Measurements from ENCODE around the gene FAM193A.
"Not testable (repeated sequence)": the region's sequence is repeated elsewhere in the genome, so short reads cannot be mapped to it uniquely, and the experiment has no call there.

The FAM193A gene

DNA sequence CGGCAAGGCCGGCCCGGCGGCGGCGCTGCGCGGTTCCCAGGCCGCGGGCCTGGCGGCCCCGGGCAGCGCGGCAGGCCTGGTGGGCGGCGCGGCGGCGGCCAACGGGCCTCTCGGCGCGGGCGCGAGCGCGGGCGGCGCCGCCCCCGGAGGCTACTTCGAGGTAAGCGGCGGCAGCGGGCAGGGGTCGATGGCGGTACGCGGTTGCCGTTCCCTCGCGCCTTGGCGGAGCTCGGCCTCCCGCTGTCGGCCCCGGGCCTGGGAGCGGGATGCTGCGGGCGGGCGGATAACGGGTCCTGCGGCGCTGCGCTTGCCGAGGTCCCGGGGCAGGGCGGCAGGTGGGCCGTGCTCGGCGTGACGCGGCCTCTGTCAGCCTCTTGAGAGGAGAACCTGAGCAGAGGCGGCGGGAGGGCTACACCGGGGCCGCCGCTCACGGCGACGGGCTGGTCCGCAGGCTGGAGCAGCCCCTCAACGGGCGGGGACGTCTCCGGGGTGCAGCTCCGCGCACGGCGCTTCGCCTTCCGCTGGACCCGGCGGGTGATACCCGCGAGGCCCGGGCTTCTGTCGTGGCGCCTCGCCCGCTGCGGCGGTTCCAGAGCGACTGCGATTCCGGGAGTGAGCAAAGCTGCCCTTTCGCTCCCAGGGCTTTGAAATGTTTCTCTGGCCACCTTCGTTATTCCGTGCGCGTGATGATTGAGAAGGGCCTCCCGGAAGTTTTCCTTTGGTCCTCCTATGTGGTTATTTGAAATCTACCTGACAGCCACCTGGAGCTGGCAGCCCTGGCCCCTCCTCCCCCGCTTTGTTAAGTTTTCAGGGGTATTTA lies 774 bp downstream of the FAM193A start:
- TF ChIP-seq, protein P1, sequence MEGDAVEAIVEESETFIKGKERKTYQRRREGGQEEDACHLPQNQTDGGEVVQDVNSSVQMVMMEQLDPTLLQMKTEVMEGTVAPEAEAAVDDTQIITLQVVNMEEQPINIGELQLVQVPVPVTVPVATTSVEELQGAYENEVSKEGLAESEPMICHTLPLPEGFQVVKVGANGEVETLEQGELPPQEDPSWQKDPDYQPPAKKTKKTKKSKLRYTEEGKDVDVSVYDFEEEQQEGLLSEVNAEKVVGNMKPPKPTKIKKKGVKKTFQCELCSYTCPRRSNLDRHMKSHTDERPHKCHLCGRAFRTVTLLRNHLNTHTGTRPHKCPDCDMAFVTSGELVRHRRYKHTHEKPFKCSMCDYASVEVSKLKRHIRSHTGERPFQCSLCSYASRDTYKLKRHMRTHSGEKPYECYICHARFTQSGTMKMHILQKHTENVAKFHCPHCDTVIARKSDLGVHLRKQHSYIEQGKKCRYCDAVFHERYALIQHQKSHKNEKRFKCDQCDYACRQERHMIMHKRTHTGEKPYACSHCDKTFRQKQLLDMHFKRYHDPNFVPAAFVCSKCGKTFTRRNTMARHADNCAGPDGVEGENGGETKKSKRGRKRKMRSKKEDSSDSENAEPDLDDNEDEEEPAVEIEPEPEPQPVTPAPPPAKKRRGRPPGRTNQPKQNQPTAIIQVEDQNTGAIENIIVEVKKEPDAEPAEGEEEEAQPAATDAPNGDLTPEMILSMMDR (IDR thresholded peaks at IDR 0.05; ENCODE audit: low read length, missing control alignments), result no peak
- peak overlapping the region; percentile 62 for H3K4me3 ChIP-seq (replicated peaks; ENCODE audit: low read depth, low read length)
- DNase-seq (ENCODE audit: low read depth), result peak; percentile 23

DNA sequence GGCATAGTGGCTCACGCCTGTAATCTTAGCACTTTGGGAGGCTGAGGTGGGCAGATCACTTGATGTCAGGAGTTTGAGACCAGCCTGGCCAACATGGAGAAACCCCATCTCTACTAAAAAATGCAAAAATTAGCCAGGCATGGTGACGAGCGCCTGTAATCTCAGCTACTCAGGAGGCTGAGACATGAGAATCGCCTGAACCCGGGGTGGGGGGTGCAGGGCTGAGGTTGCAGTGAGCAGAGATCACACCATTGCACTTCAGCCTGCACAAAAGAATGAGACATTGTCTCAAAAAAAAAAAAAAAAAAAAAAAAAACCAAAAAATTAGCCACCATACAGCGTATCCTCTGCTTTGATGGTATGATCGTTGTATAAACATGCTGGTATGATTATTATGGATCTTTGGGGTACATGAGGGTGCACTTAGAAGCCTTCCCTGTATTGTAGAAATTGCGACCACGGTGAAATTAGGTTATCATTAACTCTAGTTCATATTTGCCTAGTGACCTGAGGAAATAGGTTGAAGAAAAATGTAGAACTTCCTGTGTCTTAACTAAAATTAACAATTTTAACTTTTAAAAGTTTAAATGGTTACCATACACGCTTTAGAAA lies 7.2 kb downstream of the FAM193A start:
- not testable (repeated sequence) for H3K4me3 ChIP-seq (replicated peaks; ENCODE audit: low read depth, low read length); DNase-seq (ENCODE audit: low read depth)

DNA sequence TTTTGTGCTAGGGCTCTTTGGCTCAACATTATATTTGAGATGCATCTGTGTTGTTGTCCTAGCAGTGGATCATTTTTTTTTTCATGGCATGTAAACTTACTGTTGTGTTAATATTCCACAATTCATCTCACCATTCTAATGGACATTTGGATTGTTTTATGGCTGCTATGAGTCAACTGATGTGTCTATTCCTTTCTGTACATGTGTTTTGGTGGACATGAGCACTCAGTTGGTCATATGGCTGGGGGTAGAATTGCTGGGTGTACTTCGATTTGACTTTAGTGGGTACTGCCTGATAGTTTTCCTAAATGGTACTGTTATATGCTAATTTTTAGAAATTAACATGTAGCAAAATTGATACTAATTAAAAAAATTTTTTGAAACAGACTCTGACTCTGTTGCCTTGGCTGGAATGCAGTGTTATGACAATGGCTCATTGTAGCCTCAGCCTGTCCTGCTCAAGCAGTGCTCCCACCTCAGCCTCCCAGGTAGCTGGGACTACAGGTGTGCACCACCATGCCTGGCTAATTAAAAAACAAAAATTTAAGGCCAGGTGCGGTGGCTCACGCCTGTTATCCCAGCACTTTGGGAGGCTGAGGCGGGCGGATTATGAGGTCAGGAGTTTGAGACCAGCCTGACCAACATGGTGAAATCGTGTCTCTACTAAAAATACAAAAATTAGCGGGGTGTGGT lies 9.0 kb downstream of the FAM193A start:
- DNase-seq (ENCODE audit: low read depth), result no peak
- TF ChIP-seq, protein P1 (IDR thresholded peaks at IDR 0.05; ENCODE audit: low read length, missing control alignments), result no peak

DNA sequence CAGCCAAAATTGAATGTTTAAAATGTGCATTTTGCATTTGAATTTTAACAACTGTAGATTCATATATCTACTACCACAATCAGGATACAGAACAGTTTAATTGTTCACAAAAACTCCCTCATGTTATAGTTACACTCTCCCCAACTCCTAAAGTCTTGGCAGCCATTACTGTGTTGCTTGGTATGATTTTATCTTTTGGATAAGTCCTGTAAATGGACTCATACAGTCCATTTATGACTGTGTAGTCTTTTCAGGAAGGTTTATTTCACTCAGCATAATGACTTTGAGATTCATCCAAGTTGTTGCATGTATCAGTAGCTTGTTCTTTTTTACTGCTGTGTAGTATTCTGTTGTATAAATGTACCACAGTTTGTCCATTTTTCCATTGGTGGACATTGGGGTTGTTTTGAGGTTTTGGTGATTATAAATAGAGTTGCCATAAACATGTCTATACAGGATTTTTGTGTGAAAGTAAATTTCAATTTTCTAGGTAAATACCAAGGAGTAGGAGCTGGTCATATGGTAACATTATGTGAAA lies 9.9 kb downstream of the FAM193A start:
- H3K4me3 ChIP-seq (replicated peaks; ENCODE audit: low read depth, low read length), result no peak overlapping the region
- DNase-seq (ENCODE audit: low read depth), result no peak
- TF ChIP-seq, protein P1 (IDR thresholded peaks at IDR 0.05; ENCODE audit: low read length, missing control alignments), result no peak

More for the DNA sequence above, 9.0 kb downstream of the FAM193A start:
- H3K4me3 ChIP-seq (replicated peaks; ENCODE audit: low read depth, low read length), result no peak overlapping the region

DNA sequence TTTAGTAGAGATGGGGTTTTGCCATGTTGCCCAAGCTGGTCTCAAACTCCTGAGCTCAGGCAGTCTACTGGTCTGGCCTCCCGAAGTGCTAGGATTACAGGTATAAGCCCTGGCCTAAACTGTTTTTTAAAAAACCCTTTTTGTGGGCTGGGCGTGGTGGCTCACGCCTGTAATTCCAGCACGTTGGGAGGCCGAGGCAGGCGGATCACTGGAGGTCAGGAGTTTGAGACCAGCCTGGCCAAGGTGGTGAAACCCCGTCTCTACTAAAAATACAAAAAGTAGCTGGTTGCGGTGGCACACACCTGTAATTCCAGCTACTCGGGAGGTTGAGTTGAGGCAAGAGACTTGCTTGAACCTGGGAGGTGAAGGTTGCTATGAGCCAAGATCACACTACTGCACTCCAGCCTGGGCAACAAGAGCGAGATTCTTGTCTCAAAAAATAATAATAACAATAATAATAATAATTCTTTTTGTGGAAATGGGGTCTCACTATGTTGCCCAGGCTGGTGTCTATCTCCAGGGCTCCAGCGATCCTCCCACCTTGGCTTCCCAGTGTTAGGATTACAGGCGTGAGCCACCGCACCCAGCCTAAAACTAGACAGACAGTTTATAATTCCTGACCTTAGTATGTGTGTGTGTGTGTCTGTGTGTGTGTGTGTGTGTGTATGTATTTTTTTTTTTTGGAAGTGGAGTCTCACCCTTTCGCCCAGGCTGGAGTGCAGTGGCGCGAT lies 10.7 kb downstream of the FAM193A start:
- H3K4me3 ChIP-seq (replicated peaks; ENCODE audit: low read depth, low read length); DNase-seq (ENCODE audit: low read depth): not testable (repeated sequence)

DNA sequence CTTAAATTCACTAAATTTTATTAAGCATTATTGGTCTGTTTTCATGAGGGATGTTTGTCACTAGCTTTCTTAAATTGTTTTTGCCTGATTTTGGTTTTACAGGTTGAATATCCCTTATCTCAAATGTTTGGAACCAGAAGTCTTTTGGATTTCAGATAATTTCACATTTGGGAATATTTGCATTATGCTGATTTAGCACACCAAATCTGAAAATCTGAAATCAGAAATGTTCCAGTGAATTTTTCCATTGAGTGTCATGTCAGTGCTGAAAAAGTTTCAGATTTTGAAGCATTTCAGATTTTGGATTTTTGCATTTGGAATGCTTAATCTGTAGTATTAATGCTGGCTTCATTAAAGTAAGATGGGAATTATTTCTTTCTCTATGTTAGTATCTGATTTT lies 14.7 kb downstream of the FAM193A start:
- TF ChIP-seq, protein P1 (IDR thresholded peaks at IDR 0.05; ENCODE audit: low read length, missing control alignments), result no peak
- H3K4me3 ChIP-seq (replicated peaks; ENCODE audit: low read depth, low read length), result no peak overlapping the region
- no peak for DNase-seq (ENCODE audit: low read depth)

DNA sequence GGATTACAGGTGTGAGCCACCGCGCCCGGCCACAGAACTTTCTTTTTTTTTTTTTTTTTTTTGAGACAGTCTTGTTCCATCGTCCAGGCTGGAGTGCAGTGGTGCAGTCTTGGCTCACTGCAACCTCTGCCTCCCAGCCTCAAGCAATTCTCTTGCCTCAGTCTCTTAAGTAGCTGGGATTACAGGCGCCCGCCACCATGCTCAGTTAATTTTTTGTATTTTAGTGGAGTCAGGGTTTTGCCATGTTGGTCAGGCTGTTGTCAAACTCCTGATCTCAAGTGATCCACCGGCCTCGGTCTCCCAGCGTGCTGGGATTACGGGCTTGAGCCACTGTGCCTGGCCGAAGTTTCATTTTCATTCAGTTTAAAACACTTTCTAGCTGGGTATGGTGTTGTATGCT lies 16.4 kb downstream of the FAM193A start:
- H3K4me3 ChIP-seq (replicated peaks; ENCODE audit: low read depth, low read length), result no peak overlapping the region
- DNase-seq (ENCODE audit: low read depth), result no peak
- TF ChIP-seq, protein P1 (IDR thresholded peaks at IDR 0.05; ENCODE audit: low read length, missing control alignments), result no peak
